ENCODE measurements around the gene SERPINB6.

The SERPINB6 gene

GRCh38 chr6:2948228-2949025 is 22.9 kb downstream of the SERPINB6 start:
- Mint-ChIP-seq H3K9me3 (no peaks in the 10 kb centered on the region), H3K4me3 (no peak overlapping the region), H3K27ac (no peak overlapping the region), H3K4me1 (peaks cover 28% of the 10 kb centered on the region), H3K27me3 (ENCODE audit: low read depth) (peaks cover 8% of the 10 kb centered on the region), H3K36me3 (ENCODE audit: low read depth) (peaks cover 33% of the 10 kb centered on the region)
- TF ChIP-seq CTCF (IDR thresholded peaks at IDR 0.05; ENCODE audit: unreplicated experiment in 3 of 3) = no peak

GRCh38 chr6:2947445-2947844 is 23.9 kb downstream of the SERPINB6 start:
- H3K36me3 Mint-ChIP-seq (ENCODE audit: low read depth) = peaks cover 33% of the 10 kb centered on the region
- H3K4me3 Mint-ChIP-seq = no peak overlapping the region
- H3K27me3 Mint-ChIP-seq (ENCODE audit: low read depth) = peaks cover 8% of the 10 kb centered on the region
- H3K9me3 Mint-ChIP-seq = no peaks in the 10 kb centered on the region
- TF ChIP-seq CTCF (IDR thresholded peaks at IDR 0.05; ENCODE audit: unreplicated experiment in 3 of 3) = no peak
- H3K4me1 Mint-ChIP-seq = peaks cover 35% of the 10 kb centered on the region
- no peak overlapping the region for H3K27ac Mint-ChIP-seq

- Mint-ChIP-seq H3K9me3 (no peaks in the 10 kb centered on the region), H3K4me3 (no peak overlapping the region), H3K27me3 (ENCODE audit: low read depth) (peaks cover 11% of the 10 kb centered on the region), H3K27ac (no peak overlapping the region), H3K36me3 (ENCODE audit: low read depth) (peaks cover 26% of the 10 kb centered on the region), H3K4me1 (peaks cover 42% of the 10 kb centered on the region)
- no peak for TF ChIP-seq CTCF (IDR thresholded peaks at IDR 0.05; ENCODE audit: unreplicated experiment in 3 of 3)
These were observed 26.3 kb downstream of the SERPINB6 start for GRCh38 chr6:2945153-2945452.

GRCh38 chr6:2944405-2945152 is 26.8 kb downstream of the SERPINB6 start:
- TF ChIP-seq CTCF (IDR thresholded peaks at IDR 0.05; ENCODE audit: unreplicated experiment in 3 of 3) = no peak
- Mint-ChIP-seq H3K4me3 (no peak overlapping the region), H3K27ac (peak overlapping the region in 2 of 3 experiments; percentile 19 to 52), H3K36me3 (ENCODE audit: low read depth) (peaks cover 26% of the 10 kb centered on the region), H3K4me1 (peaks cover 42% of the 10 kb centered on the region), H3K9me3 (no peaks in the 10 kb centered on the region), H3K27me3 (ENCODE audit: low read depth) (peaks cover 10% of the 10 kb centered on the region)

- Mint-ChIP-seq H3K27ac (peak overlapping the region in 1 of 3 experiments; percentile 56), H3K36me3 (ENCODE audit: low read depth) (peaks cover 21% of the 10 kb centered on the region), H3K9me3 (no peaks in the 10 kb centered on the region), H3K27me3 (ENCODE audit: low read depth) (peaks cover 6% of the 10 kb centered on the region), H3K4me3 (no peak overlapping the region), H3K4me1 (peaks cover 42% of the 10 kb centered on the region)
- TF ChIP-seq CTCF (IDR thresholded peaks at IDR 0.05; ENCODE audit: unreplicated experiment in 3 of 3) = no peak
These were observed 27.8 kb downstream of the SERPINB6 start for GRCh38 chr6:2943564-2943955.

All from nephron (organoid).